ENCODE results near the gene MOB3B.

- TF ChIP-seq TCF7L2 (IDR thresholded peaks at IDR 0.05; ENCODE audit: low read depth, low read length) = no peak
- TF ChIP-seq CTCF (IDR thresholded peaks at IDR 0.05) = no peak
- TF ChIP-seq SIN3A (IDR thresholded peaks at IDR 0.05; ENCODE audit: borderline replicate concordance, insufficient read depth, low read depth, low read length) = no peak
- TF ChIP-seq, protein P1, sequence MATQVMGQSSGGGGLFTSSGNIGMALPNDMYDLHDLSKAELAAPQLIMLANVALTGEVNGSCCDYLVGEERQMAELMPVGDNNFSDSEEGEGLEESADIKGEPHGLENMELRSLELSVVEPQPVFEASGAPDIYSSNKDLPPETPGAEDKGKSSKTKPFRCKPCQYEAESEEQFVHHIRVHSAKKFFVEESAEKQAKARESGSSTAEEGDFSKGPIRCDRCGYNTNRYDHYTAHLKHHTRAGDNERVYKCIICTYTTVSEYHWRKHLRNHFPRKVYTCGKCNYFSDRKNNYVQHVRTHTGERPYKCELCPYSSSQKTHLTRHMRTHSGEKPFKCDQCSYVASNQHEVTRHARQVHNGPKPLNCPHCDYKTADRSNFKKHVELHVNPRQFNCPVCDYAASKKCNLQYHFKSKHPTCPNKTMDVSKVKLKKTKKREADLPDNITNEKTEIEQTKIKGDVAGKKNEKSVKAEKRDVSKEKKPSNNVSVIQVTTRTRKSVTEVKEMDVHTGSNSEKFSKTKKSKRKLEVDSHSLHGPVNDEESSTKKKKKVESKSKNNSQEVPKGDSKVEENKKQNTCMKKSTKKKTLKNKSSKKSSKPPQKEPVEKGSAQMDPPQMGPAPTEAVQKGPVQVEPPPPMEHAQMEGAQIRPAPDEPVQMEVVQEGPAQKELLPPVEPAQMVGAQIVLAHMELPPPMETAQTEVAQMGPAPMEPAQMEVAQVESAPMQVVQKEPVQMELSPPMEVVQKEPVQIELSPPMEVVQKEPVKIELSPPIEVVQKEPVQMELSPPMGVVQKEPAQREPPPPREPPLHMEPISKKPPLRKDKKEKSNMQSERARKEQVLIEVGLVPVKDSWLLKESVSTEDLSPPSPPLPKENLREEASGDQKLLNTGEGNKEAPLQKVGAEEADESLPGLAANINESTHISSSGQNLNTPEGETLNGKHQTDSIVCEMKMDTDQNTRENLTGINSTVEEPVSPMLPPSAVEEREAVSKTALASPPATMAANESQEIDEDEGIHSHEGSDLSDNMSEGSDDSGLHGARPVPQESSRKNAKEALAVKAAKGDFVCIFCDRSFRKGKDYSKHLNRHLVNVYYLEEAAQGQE (IDR thresholded peaks at IDR 0.05; ENCODE audit: insufficient read depth in 1 of 2, low read depth in 2 of 2, low read length in 1 of 2) = no peak
Observed at GRCh38 chr9:27377147-27377807, 152.3 kb downstream of the MOB3B start.

All from Panc1 (cell line).